ENCODE measurements around the gene NFIA.
"Not testable (repeated sequence)": the region's sequence is repeated elsewhere in the genome, so short reads cannot be mapped to it uniquely, and the experiment has no call there.

The NFIA gene

GRCh38 chr1:61117283-61117682, 34.9 kb downstream of the NFIA start:
- Mint-ChIP-seq H3K27me3 (no peaks in the 10 kb centered on the region), H3K9me3 (no peaks in the 10 kb centered on the region)

DNA sequence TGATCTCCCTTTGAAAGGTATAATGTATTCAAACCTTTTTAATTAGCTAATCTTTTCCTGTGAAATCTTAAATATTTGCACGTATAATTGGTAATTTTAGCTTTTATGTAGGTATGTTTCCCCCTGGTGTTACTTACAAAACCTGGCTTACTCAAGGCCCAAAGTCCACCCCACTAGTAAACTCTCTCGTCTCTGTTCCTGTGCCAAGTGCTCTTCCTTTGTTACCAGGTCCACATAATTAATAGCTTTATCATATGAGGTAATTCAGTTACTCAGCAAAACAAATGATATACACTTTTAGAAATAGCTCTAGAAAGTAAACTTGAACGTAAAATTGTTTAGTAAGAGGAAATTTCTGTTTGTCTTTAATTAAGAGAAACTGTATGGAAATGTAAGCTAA, 36.7 kb downstream of the NFIA start:
- Mint-ChIP-seq H3K4me1 (ENCODE audit: low read depth) (peaks cover 1% of the 10 kb centered on the region), H3K36me3 (ENCODE audit: low read depth) (no peaks in the 10 kb centered on the region), H3K9me3 (no peaks in the 10 kb centered on the region), H3K4me3 (no peak overlapping the region), H3K27ac (no peak overlapping the region), H3K27me3 (no peaks in the 10 kb centered on the region)

More at GRCh38 chr1:61117283-61117682, 34.9 kb downstream of the NFIA start:
- H3K4me3 Mint-ChIP-seq: no peak overlapping the region
- H3K36me3 Mint-ChIP-seq (ENCODE audit: low read depth): no peaks in the 10 kb centered on the region
- H3K4me1 Mint-ChIP-seq (ENCODE audit: low read depth): no peaks in the 10 kb centered on the region
- H3K27ac Mint-ChIP-seq: no peak overlapping the region

DNA sequence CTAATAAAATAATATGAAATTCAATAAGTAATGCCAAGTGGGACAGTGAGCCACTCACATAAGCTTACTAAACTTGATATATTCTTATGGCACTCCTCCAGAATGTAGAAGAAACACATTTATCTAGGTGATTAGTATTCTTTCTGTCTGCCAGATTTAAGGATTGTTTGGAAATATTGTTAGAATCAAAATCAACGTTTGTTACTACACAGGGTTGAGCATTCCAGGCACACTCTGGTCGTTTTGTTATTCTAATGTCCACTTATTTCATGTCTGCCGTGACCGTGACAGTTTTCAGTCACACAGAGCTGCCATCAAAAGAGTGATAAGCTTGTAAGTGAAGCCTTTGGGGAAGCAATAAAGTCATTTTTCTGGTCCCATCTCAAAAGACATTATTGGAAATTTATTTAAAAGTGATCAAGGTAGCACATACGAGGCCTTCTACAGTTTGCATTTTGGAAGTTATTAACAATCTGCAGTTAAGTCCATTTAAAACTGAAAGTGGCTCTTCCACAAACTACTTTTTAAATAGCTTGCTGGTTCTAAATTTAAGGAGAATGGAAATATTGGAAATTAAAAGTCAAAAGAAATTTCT, 38.0 kb downstream of the NFIA start:
- H3K9me3 Mint-ChIP-seq: no peaks in the 10 kb centered on the region
- H3K36me3 Mint-ChIP-seq (ENCODE audit: low read depth): no peaks in the 10 kb centered on the region
- no peak overlapping the region for H3K27ac Mint-ChIP-seq
- no peaks in the 10 kb centered on the region for H3K27me3 Mint-ChIP-seq
- H3K4me1 Mint-ChIP-seq (ENCODE audit: low read depth): peaks cover 4% of the 10 kb centered on the region
- no peak overlapping the region for H3K4me3 Mint-ChIP-seq

- Mint-ChIP-seq H3K4me1 (ENCODE audit: low read depth) (peaks cover 4% of the 10 kb centered on the region), H3K9me3 (no peaks in the 10 kb centered on the region), H3K4me3 (no peak overlapping the region), H3K27me3 (no peaks in the 10 kb centered on the region), H3K27ac (no peak overlapping the region), H3K36me3 (ENCODE audit: low read depth) (no peaks in the 10 kb centered on the region)
Measured at GRCh38 chr1:61120998-61121397, 38.6 kb downstream of the NFIA start.

GRCh38 chr1:61121631-61122030, 39.3 kb downstream of the NFIA start:
- no peaks in the 10 kb centered on the region for H3K27me3 Mint-ChIP-seq
- no peaks in the 10 kb centered on the region for H3K9me3 Mint-ChIP-seq
- no peaks in the 10 kb centered on the region for H3K36me3 Mint-ChIP-seq (ENCODE audit: low read depth)
- H3K27ac Mint-ChIP-seq: no peak overlapping the region
- H3K4me1 Mint-ChIP-seq (ENCODE audit: low read depth): peaks cover 4% of the 10 kb centered on the region
- H3K4me3 Mint-ChIP-seq: no peak overlapping the region

- Mint-ChIP-seq H3K27me3 (no peaks in the 10 kb centered on the region), H3K9me3 (no peaks in the 10 kb centered on the region), H3K27ac (no peak overlapping the region), H3K36me3 (ENCODE audit: low read depth) (no peaks in the 10 kb centered on the region), H3K4me3 (no peak overlapping the region), H3K4me1 (ENCODE audit: low read depth) (peaks cover 4% of the 10 kb centered on the region)
Measured at GRCh38 chr1:61122389-61122788, 40.0 kb downstream of the NFIA start.

- H3K9me3 Mint-ChIP-seq: no peaks in the 10 kb centered on the region
- no peaks in the 10 kb centered on the region for H3K27me3 Mint-ChIP-seq
- peaks cover 4% of the 10 kb centered on the region for H3K4me1 Mint-ChIP-seq (ENCODE audit: low read depth)
- no peak overlapping the region for H3K4me3 Mint-ChIP-seq
- no peaks in the 10 kb centered on the region for H3K36me3 Mint-ChIP-seq (ENCODE audit: low read depth)
- H3K27ac Mint-ChIP-seq: no peak overlapping the region
Measured at GRCh38 chr1:61123326-61123725, 41.0 kb downstream of the NFIA start.

GRCh38 chr1:61124078-61124477, 41.7 kb downstream of the NFIA start:
- Mint-ChIP-seq H3K4me3 (no peak overlapping the region), H3K27me3 (no peaks in the 10 kb centered on the region), H3K4me1 (ENCODE audit: low read depth) (peaks cover 4% of the 10 kb centered on the region), H3K36me3 (ENCODE audit: low read depth) (no peaks in the 10 kb centered on the region), H3K27ac (no peak overlapping the region), H3K9me3 (no peaks in the 10 kb centered on the region)

DNA sequence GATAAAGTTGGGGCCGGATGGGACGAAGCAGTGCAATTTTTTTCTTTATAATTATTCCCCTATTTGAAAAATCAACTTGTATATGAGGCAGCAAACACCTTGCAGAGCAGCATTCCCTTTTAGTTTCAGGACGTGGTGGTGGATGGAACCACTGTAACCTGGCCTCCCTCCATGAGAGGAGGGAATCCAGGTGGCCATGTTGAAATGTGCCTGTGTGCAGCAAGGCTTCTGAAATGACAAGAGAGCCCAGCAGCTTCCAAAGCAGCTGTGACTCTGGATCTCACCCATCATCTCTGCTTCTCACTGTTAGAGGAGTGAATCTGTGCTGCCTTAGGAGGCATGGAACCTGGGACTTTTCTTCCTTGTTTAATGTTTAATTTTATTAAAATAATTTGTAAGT, 42.3 kb downstream of the NFIA start:
- Mint-ChIP-seq H3K4me3 (no peak overlapping the region), H3K27me3 (no peaks in the 10 kb centered on the region), H3K9me3 (no peaks in the 10 kb centered on the region), H3K36me3 (ENCODE audit: low read depth) (no peaks in the 10 kb centered on the region), H3K4me1 (ENCODE audit: low read depth) (peaks cover 4% of the 10 kb centered on the region), H3K27ac (no peak overlapping the region)

DNA sequence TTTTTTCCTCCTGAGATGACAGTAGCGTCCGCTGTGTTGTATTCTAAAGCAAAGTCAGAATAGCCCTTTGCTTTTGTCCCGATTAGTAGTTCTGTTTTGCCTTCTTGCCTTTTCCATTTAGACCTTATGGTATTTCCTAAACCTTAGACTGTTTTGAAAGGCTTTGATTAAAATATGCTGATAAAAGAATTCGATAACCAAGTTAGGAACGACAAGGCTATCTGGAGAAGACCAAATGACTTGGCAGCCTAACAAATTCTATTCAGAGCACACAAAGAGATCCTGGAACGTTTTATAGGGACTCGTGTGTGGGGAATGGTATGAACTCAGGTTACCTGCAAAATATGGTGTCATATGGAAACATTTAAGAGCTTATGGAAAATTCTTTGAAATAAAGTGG, 42.9 kb downstream of the NFIA start:
- H3K4me3 Mint-ChIP-seq: no peak overlapping the region
- H3K9me3 Mint-ChIP-seq: no peaks in the 10 kb centered on the region
- no peak overlapping the region for H3K27ac Mint-ChIP-seq
- H3K27me3 Mint-ChIP-seq: peaks cover 3% of the 10 kb centered on the region
- no peaks in the 10 kb centered on the region for H3K36me3 Mint-ChIP-seq (ENCODE audit: low read depth)
- peaks cover 4% of the 10 kb centered on the region for H3K4me1 Mint-ChIP-seq (ENCODE audit: low read depth)

DNA sequence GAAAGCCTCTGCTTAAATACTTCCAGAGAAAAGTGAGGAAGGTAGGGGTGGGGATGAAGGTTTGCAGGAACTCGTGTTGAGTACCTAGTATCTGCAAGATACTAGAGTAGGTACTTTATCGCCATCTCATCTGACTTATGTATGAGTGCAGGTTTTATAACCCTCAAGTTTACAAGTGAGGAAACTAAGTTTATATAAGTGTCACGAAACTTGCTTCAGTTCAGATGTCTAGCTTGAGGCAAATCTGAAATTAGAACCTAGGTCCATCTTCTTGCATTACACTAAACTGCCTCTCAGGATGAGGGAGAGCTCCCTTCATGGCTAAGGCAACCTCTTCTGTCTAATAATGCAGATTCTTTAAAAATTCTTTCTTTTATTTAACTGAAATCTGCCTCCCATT, 43.5 kb downstream of the NFIA start:
- peaks cover 5% of the 10 kb centered on the region for H3K27me3 Mint-ChIP-seq
- H3K4me3 Mint-ChIP-seq: no peak overlapping the region
- H3K9me3 Mint-ChIP-seq: no peaks in the 10 kb centered on the region
- no peaks in the 10 kb centered on the region for H3K36me3 Mint-ChIP-seq (ENCODE audit: low read depth)
- peaks cover 4% of the 10 kb centered on the region for H3K4me1 Mint-ChIP-seq (ENCODE audit: low read depth)
- no peak overlapping the region for H3K27ac Mint-ChIP-seq

DNA sequence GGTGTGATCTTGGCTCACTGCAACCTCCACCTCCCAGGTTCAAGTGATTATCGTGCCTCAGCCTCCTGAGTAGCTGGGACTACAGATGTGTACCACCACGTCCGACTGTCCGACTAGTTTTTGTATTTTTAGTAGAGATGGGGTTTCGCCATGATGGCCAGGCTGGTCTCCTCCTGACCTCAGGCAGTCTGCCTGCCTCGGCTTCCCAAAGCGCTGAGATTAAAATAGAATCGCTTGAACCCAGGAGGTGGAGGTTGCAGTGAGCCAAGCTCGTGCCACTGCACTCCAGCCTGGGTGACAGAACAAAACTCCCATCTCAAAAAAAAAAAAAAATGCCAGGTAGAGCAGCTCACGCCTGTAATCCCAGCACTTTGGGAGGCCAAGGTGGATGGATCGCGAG, 44.5 kb downstream of the NFIA start:
- H3K4me1 Mint-ChIP-seq (ENCODE audit: low read depth); H3K4me3 Mint-ChIP-seq; H3K27me3 Mint-ChIP-seq; H3K27ac Mint-ChIP-seq; H3K36me3 Mint-ChIP-seq (ENCODE audit: low read depth); H3K9me3 Mint-ChIP-seq: not testable (repeated sequence)

DNA sequence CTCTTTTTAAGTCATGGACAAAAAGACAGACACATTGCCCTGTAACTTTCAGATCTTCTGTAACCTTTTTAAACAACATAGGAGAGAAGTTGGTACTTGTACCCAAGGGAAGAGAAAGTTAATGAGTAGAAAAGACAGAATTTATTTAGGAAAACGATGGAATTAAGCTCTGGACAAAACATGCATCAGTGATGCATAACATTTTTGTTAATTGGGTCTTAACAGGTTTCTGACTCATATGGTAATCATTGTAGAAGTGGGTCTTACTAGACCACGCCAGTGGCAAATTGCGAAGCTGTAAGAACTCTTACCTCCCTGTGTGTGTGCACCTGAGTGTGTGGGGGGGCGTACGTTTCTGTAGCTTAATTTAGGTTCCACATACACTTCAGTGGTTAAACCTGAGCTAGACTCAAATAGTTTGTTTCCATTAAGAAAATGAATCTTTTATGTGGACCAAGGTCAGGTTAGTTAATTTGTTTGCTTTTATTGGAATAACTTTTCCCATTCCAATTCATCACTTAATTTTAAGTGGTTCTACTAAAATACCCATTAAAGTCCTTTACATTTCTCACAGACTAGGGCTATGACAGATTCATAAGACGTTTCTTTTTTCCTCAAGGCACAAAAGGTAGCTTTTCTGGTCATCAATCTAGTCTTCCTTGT, 48.1 kb downstream of the NFIA start:
- Mint-ChIP-seq H3K36me3 (ENCODE audit: low read depth) (no peaks in the 10 kb centered on the region), H3K27ac (no peak overlapping the region)

GRCh38 chr1:61131248-61131647, 48.9 kb downstream of the NFIA start:
- no peaks in the 10 kb centered on the region for H3K36me3 Mint-ChIP-seq (ENCODE audit: low read depth)
- H3K4me1 Mint-ChIP-seq (ENCODE audit: low read depth): peaks cover 6% of the 10 kb centered on the region
- H3K27ac Mint-ChIP-seq: no peak overlapping the region
- H3K9me3 Mint-ChIP-seq: no peaks in the 10 kb centered on the region
- H3K4me3 Mint-ChIP-seq: no peak overlapping the region
- peaks cover 13% of the 10 kb centered on the region for H3K27me3 Mint-ChIP-seq

More for the DNA sequence above, 48.1 kb downstream of the NFIA start:
- H3K4me1 Mint-ChIP-seq (ENCODE audit: low read depth): peaks cover 6% of the 10 kb centered on the region
- H3K4me3 Mint-ChIP-seq: no peak overlapping the region
- H3K9me3 Mint-ChIP-seq: no peaks in the 10 kb centered on the region
- H3K27me3 Mint-ChIP-seq: peaks cover 13% of the 10 kb centered on the region

DNA sequence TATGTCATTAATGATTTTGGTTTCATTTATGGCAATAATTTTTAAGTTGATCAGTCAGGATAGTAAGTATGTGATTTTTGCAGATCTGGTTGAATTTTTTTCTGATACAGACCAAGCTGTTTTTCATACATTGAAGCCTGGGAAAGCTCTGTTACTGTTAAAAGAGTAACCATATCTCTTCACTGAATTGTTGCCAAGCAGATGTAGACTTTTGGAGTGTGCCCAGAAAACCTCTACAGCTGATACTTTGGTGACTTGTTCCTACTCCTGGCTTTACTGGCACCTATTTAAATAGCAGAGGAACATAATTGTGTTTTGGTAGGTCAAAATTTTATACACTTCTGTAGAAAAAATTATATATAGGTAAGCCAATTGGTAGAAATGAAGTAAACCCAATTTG, 49.4 kb downstream of the NFIA start:
- no peaks in the 10 kb centered on the region for H3K36me3 Mint-ChIP-seq (ENCODE audit: low read depth)
- no peak overlapping the region for H3K4me3 Mint-ChIP-seq
- H3K9me3 Mint-ChIP-seq: no peaks in the 10 kb centered on the region
- H3K27me3 Mint-ChIP-seq: peaks cover 13% of the 10 kb centered on the region
- peaks cover 6% of the 10 kb centered on the region for H3K4me1 Mint-ChIP-seq (ENCODE audit: low read depth)
- H3K27ac Mint-ChIP-seq: no peak overlapping the region

DNA sequence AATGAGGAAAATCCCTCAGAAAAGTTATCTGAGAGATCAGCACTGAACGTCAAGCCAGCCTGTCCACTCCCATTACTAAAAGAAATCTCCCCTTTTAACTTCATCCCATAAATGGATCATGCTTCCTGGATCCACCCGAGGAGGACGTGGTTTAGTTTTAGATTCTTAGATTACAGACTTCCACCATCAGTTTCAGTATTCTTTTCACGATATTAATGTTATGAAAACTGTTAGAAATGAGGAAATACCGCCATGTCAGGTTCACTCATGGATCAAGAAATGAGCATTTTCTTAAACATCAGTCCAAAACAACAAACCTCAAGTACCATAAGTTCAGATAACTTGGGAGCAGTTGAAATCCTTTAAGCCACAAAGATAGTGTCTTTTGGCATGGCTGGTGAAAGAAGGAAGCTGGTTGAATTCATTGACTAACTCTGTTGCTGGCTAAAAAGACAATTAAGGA, 49.8 kb downstream of the NFIA start:
- Mint-ChIP-seq H3K36me3 (ENCODE audit: low read depth) (no peaks in the 10 kb centered on the region), H3K4me3 (no peak overlapping the region), H3K27ac (no peak overlapping the region), H3K9me3 (no peaks in the 10 kb centered on the region), H3K27me3 (peaks cover 18% of the 10 kb centered on the region), H3K4me1 (ENCODE audit: low read depth) (peaks cover 6% of the 10 kb centered on the region)

Data from stimulated activated naive CD8-positive, alpha-beta T cell treated with anti-CD3 and anti-CD28 coated beads, Interleukin-15, Interleukin-2, amounts not matched to agents 100 ng/mL and 50 ng/mL, for 24 hours (primary cell).